IMR-90 (cell line): ENCODE results near the gene KIF22. TPM values are rescaled to one million over a fixed set of nuclear protein-coding genes. Genes with fewer than 3 reads are reported as not detected.

Experiments used
- ATAC-seq: fragments of 200-7000 bp; cut with Tn5 transposase; 2 replicates; pipeline ENCODE4 v1.9.1; 2020; ENCODE audit warnings: low read depth, mild to moderate bottlenecking, moderate library complexity
- BruUV-seq: library from RNA; stranded (reverse); fragments of 400-500 nt; replicated peaks from 2 replicates; lab custom pipeline; 2021; lab: Mats Ljungman, UMichigan
- CTCF ChIA-PET: fragments of 300-600 bp; formaldehyde crosslinking; extraction: SDS; loops from one replicate; lab custom pipeline; 2021; ENCODE audit warnings: antibody characterized with exemption; lab: Yijun Ruan, JAX
- POLR2A ChIA-PET: fragments of 300-600 bp; sonication (Branson Sonifier 250); formaldehyde crosslinking; loops from one replicate; lab custom pipeline; 2022; ENCODE audit warnings: antibody characterized with exemption; ENCODE audit not compliant: unreplicated experiment; lab: Charles Lee
- DNase-seq: peaks from one replicate; pipeline ENCODE4 v3.0.0; 2013
- H2AFZ ChIP-seq: replicated peaks from 2 replicates; pipeline ENCODE3; 2013; ENCODE audit warnings: low read length, mild to moderate bottlenecking; ENCODE audit not compliant: poor library complexity
- H2AK5ac ChIP-seq: 2 replicates; pipeline ENCODE4 v1.6.1; 2013; ENCODE audit warnings: low read depth, low read length, inconsistent platforms
- H2AK9ac ChIP-seq: replicated peaks from 2 replicates; pipeline ENCODE3; 2013; ENCODE audit warnings: mild to moderate bottlenecking, low read depth, low read length, moderate library complexity; ENCODE audit not compliant: poor library complexity
- H2BK120ac ChIP-seq: 2 replicates; pipeline ENCODE4 v1.6.1; 2013; ENCODE audit warnings: low read depth, low read length, inconsistent platforms
- H2BK15ac ChIP-seq: 3 replicates; pipeline ENCODE4 v1.6.1; 2013; ENCODE audit warnings: low read depth, low read length, inconsistent platforms
- H2BK20ac ChIP-seq: 2 replicates; pipeline ENCODE4 v1.6.1; 2013; ENCODE audit warnings: low read depth, mild to moderate bottlenecking, inconsistent platforms, low read length, moderate library complexity
- H2BK5ac ChIP-seq: 2 replicates; pipeline ENCODE4 v1.6.1; 2013; ENCODE audit warnings: mild to moderate bottlenecking, low read depth, low read length, inconsistent platforms; ENCODE audit not compliant: poor library complexity, severe bottlenecking
- H3K14ac ChIP-seq: replicated peaks from 2 replicates; pipeline ENCODE4 v1.6.1; 2013; ENCODE audit warnings: low read depth, low read length, inconsistent platforms
- H3K18ac ChIP-seq: 2 replicates; pipeline ENCODE4 v1.6.1; 2013; ENCODE audit warnings: low read depth, low read length, control low read depth
- H3K23ac ChIP-seq: 2 replicates; pipeline ENCODE4 v1.6.1; 2013; ENCODE audit warnings: low read depth, low read length, inconsistent platforms
- H3K27ac ChIP-seq: 2 replicates; pipeline ENCODE4 v1.5.1; 2013; ENCODE audit warnings: mild to moderate bottlenecking, control low read depth, low read length; ENCODE audit not compliant: insufficient read depth
- H3K27me3 ChIP-seq: 2 replicates; pipeline ENCODE4 v1.6.1; 2013; ENCODE audit warnings: low read length; ENCODE audit not compliant: control insufficient read depth, insufficient read depth
- H3K36me3 ChIP-seq: 2 replicates; pipeline ENCODE4 v1.6.1; 2013; ENCODE audit warnings: low read length, mixed read lengths; ENCODE audit not compliant: control insufficient read depth, insufficient read depth
- H3K4ac ChIP-seq: 2 replicates; pipeline ENCODE4 v1.6.1; 2013; ENCODE audit warnings: low read depth, low read length, inconsistent platforms
- H3K4me1 ChIP-seq: 2 replicates; pipeline ENCODE4 v1.6.1; 2013; ENCODE audit warnings: low read length, mixed read lengths; ENCODE audit not compliant: control insufficient read depth, insufficient read depth
- H3K4me2 ChIP-seq: 2 replicates; pipeline ENCODE4 v1.6.1; 2013; ENCODE audit warnings: low read depth, mild to moderate bottlenecking, control low read depth, low read length, moderate library complexity
- H3K4me3 ChIP-seq: 2 replicates; pipeline ENCODE4 v1.5.1; 2013; ENCODE audit warnings: low read depth, mild to moderate bottlenecking, control low read depth, low read length, moderate library complexity; ENCODE audit not compliant: insufficient read depth
- H3K56ac ChIP-seq: 2 replicates; pipeline ENCODE4 v1.6.1; 2013; ENCODE audit warnings: low read length, inconsistent platforms; ENCODE audit not compliant: insufficient read depth; ENCODE audit errors: extremely low read depth
- H3K79me1 ChIP-seq, 2 experiments: 2 replicates each; pipeline ENCODE4 v1.6.1; 2013; ENCODE audit warnings: low read length in 2 of 2, inconsistent platforms in 1 of 2, low read depth in 1 of 2
- H3K9ac ChIP-seq: 2 replicates; pipeline ENCODE4 v1.6.1; 2013; ENCODE audit warnings: low read depth, low read length, control low read depth
- H3K9me1 ChIP-seq: 2 replicates; pipeline ENCODE4 v1.6.1; 2013; ENCODE audit warnings: low read length, inconsistent platforms; ENCODE audit not compliant: insufficient read depth
- H3K9me3 ChIP-seq: 2 replicates; pipeline ENCODE4 v1.6.1; 2013; ENCODE audit warnings: low read length; ENCODE audit not compliant: control insufficient read depth, insufficient read depth
- H4K20me1 ChIP-seq: 2 replicates; pipeline ENCODE4 v1.6.1; 2013; ENCODE audit warnings: low read length, inconsistent platforms; ENCODE audit not compliant: insufficient read depth
- H4K5ac ChIP-seq: 2 replicates; pipeline ENCODE4 v1.6.1; 2013; ENCODE audit warnings: mild to moderate bottlenecking, low read depth, low read length, control low read depth
- H4K8ac ChIP-seq, 2 experiments: 2 replicates each; pipeline ENCODE4 v1.6.1; 2013; ENCODE audit warnings: low read depth in 2 of 2, low read length in 2 of 2, control low read depth in 1 of 2, inconsistent platforms in 1 of 2
- H4K91ac ChIP-seq: 2 replicates; pipeline ENCODE4 v1.6.1; 2013; ENCODE audit warnings: low read depth, low read length, inconsistent platforms; ENCODE audit not compliant: insufficient read depth
- BHLHE40 ChIP-seq: fragments of 150-350 bp; IDR thresholded peaks from 2 replicates; pipeline ENCODE4 v1.6.1; 2016; ENCODE audit warnings: mild to moderate bottlenecking, low read depth, low read length
- CEBPB ChIP-seq: IDR thresholded peaks from 2 replicates; pipeline ENCODE4 v1.6.1; 2012; ENCODE audit warnings: low read depth, low read length, improper control_type of control experiment
- CHD1 ChIP-seq: IDR thresholded peaks from 2 replicates; pipeline ENCODE4 v1.6.1; 2012; ENCODE audit warnings: low read depth, low read length, improper control_type of control experiment
- FOS ChIP-seq: fragments of 150-350 bp; IDR thresholded peaks from 2 replicates; pipeline ENCODE4 v1.6.1; 2016; ENCODE audit warnings: low read depth, low read length
- MAFK ChIP-seq: IDR thresholded peaks from 2 replicates; pipeline ENCODE4 v1.6.1; 2012; ENCODE audit warnings: low read depth, low read length, improper control_type of control experiment
- MAZ ChIP-seq: IDR thresholded peaks from 2 replicates; pipeline ENCODE4 v1.6.1; 2012; ENCODE audit warnings: low read depth, mild to moderate bottlenecking, low read length, improper control_type of control experiment, moderate library complexity, borderline replicate concordance
- MXI1 ChIP-seq: IDR thresholded peaks from 2 replicates; pipeline ENCODE4 v1.6.1; 2012; ENCODE audit warnings: low read depth, mild to moderate bottlenecking, low read length, moderate library complexity, borderline replicate concordance
- NFE2L2 ChIP-seq: fragments of 150-350 bp; IDR thresholded peaks from 2 replicates; pipeline ENCODE4 v1.6.1; 2016; ENCODE audit warnings: low read depth, mild to moderate bottlenecking, low read length
- POLR2A ChIP-seq: IDR thresholded peaks from 2 replicates; pipeline ENCODE4 v1.6.1; 2012; ENCODE audit warnings: mild to moderate bottlenecking, low read depth, low read length
- RAD21 ChIP-seq: IDR thresholded peaks from 2 replicates; pipeline ENCODE4 v1.6.1; 2012; ENCODE audit warnings: low read length, improper control_type of control experiment
- RCOR1 ChIP-seq: IDR thresholded peaks from 2 replicates; pipeline ENCODE4 v1.6.1; 2012; ENCODE audit warnings: mild to moderate bottlenecking, low read length, improper control_type of control experiment; ENCODE audit not compliant: insufficient replicate concordance
- RFX5 ChIP-seq: IDR thresholded peaks from 2 replicates; pipeline ENCODE4 v1.8.0; 2012; ENCODE audit warnings: low read depth, mild to moderate bottlenecking, low read length, moderate library complexity
- SMC3 ChIP-seq: fragments of 150-350 bp; IDR thresholded peaks from 2 replicates; pipeline ENCODE4 v1.6.1; 2016; ENCODE audit warnings: low read depth, mild to moderate bottlenecking, antibody characterized with exemption, low read length, moderate library complexity
- WGBS, 2 experiments: methylation state at CpG; one replicate each; pipeline versions ENCODE4 v1.1.5 to v1.1.7; 2013; ENCODE audit warnings: missing lambda C conversion rate in 2 of 2; ENCODE audit not compliant: insufficient read length in 1 of 2; ENCODE audit errors: extremely low coverage in 2 of 2; 5-methylcytosine and 5-hydroxymethylcytosine counted together
- dilution Hi-C: fragments of 300-500 bp; cut with HindIII; formaldehyde crosslinking; loops from one replicate; pipeline ENCODE4 v1.14.3; 2018; ENCODE audit warnings: low sequenced_read_pairs; ENCODE audit not compliant: unreplicated experiment
- in situ Hi-C: fragments of 300-500 bp; cut with MboI; formaldehyde crosslinking; loops from 3 replicates; pipeline ENCODE4 v1.14.3; 2019; ENCODE audit warnings: low sequenced_read_pairs, inconsistent platforms, mixed read lengths
- intact Hi-C: fragments of 100-400 bp; cut with micrococcal nuclease; formaldehyde crosslinking; loops from 2 replicates; pipeline ENCODE4 v1.10.0; 2022
- polyA plus RNA-seq, 3 experiments: library from polyadenylated mRNA; depleted of rRNA; stranded (reverse); fragments of >200 nt; gene quantifications; 2 replicates each; pipeline ENCODE4 v1.2.3, GENCODE V29; 2012; ENCODE audit warnings: low replicate concordance in 1 of 3
- total RNA-seq: library from RNA; depleted of rRNA; stranded (reverse); fragments of >200 nt; gene quantifications from 2 replicates; pipeline ENCODE4 v1.2.3, GENCODE V29; 2012
- TF ChIP-seq, protein P1 (sequence below): conservative IDR thresholded peaks from 2 replicates; pipeline ENCODE4 v1.5.1; 2012; ENCODE audit warnings: mild to moderate bottlenecking, low read depth, low read length, improper control_type of control experiment
- TF ChIP-seq, protein P2 (sequence below): fragments of 150-350 bp; IDR thresholded peaks from 2 replicates; pipeline ENCODE4 v1.6.1; 2017; ENCODE audit warnings: mild to moderate bottlenecking, antibody characterized with exemption, low read length, low read depth
- TF ChIP-seq, protein P3 (sequence below): fragments of 150-350 bp; IDR thresholded peaks from 2 replicates; pipeline ENCODE4 v1.6.1; 2016; ENCODE audit warnings: low read depth, mild to moderate bottlenecking, low read length, moderate library complexity, borderline replicate concordance

Gene KIF22
- total and polyA plus RNA-seq, 2 of the 4 experiments (the other 2 are of a cell fraction) = 43.0 to 65.1 TPM

- Histone ChIP-seq H2AFZ (no peak overlapping the region), H3K9me1 (no peaks in the 10 kb centered on the region), H4K91ac (no peak overlapping the region), H4K5ac (no peak overlapping the region), H3K23ac (no peak overlapping the region), H2BK5ac (no peak overlapping the region), H3K9me3 (peaks cover 2% of the 10 kb centered on the region; the same call in 1 of the 2 replicates), H2BK15ac (no peak overlapping the region), H3K4me1 (no peaks in the 10 kb centered on the region), H4K20me1 (no peaks in the 10 kb centered on the region), H3K9ac (no peak overlapping the region), H2AK9ac (no peak overlapping the region), H3K18ac (no peak overlapping the region), H2BK120ac (no peak overlapping the region), H3K4me2 (no peak overlapping the region), H3K56ac (no peak overlapping the region), H3K4me3 (no peak overlapping the region), H3K36me3 (no peaks in the 10 kb centered on the region), H3K27ac (no peak overlapping the region), H2AK5ac (no peak overlapping the region), H3K27me3 (peaks cover 28% of the 10 kb centered on the region), H2BK20ac (no peak overlapping the region), H4K8ac (no peak overlapping the region), H3K4ac (no peak overlapping the region), H3K14ac (no peak overlapping the region), H3K79me1 (no peaks in the 10 kb centered on the region)
- TF ChIP-seq RAD21 = no peak
- no peak for TF ChIP-seq MXI1
- no peak for TF ChIP-seq MAFK
- no peak for TF ChIP-seq RFX5
- TF ChIP-seq, protein P1, sequence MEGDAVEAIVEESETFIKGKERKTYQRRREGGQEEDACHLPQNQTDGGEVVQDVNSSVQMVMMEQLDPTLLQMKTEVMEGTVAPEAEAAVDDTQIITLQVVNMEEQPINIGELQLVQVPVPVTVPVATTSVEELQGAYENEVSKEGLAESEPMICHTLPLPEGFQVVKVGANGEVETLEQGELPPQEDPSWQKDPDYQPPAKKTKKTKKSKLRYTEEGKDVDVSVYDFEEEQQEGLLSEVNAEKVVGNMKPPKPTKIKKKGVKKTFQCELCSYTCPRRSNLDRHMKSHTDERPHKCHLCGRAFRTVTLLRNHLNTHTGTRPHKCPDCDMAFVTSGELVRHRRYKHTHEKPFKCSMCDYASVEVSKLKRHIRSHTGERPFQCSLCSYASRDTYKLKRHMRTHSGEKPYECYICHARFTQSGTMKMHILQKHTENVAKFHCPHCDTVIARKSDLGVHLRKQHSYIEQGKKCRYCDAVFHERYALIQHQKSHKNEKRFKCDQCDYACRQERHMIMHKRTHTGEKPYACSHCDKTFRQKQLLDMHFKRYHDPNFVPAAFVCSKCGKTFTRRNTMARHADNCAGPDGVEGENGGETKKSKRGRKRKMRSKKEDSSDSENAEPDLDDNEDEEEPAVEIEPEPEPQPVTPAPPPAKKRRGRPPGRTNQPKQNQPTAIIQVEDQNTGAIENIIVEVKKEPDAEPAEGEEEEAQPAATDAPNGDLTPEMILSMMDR = no peak
- TF ChIP-seq, protein P2, sequence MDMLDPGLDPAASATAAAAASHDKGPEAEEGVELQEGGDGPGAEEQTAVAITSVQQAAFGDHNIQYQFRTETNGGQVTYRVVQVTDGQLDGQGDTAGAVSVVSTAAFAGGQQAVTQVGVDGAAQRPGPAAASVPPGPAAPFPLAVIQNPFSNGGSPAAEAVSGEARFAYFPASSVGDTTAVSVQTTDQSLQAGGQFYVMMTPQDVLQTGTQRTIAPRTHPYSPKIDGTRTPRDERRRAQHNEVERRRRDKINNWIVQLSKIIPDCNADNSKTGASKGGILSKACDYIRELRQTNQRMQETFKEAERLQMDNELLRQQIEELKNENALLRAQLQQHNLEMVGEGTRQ = no peak
- TF ChIP-seq, protein P3, sequence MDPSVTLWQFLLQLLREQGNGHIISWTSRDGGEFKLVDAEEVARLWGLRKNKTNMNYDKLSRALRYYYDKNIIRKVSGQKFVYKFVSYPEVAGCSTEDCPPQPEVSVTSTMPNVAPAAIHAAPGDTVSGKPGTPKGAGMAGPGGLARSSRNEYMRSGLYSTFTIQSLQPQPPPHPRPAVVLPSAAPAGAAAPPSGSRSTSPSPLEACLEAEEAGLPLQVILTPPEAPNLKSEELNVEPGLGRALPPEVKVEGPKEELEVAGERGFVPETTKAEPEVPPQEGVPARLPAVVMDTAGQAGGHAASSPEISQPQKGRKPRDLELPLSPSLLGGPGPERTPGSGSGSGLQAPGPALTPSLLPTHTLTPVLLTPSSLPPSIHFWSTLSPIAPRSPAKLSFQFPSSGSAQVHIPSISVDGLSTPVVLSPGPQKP = no peak
- no peak for TF ChIP-seq BHLHE40
- TF ChIP-seq MAZ = no peak
- TF ChIP-seq SMC3 = no peak
- TF ChIP-seq FOS = no peak
- no peak for TF ChIP-seq NFE2L2
- no peak for TF ChIP-seq RCOR1
- TF ChIP-seq CEBPB = no peak
- TF ChIP-seq CHD1 = no peak
- no peak for TF ChIP-seq POLR2A
- no peak for ATAC-seq
- WGBS, 2 experiments = 83% methylated on average over 2 of the region's 7 CpGs; no CpG with 5 or more reads in 1 of the 2 experiments
- in situ Hi-C loops = no loop called here
- DNase-seq = no peak
- dilution Hi-C loops = no loop called here
- intact Hi-C loops = no loop called here
- CTCF ChIA-PET = no interaction called here
- POLR2A ChIA-PET = no interaction called here
- BruUV-seq = no TSS peak
Observed at GRCh38 chr16:29742683-29743275, 47.8 kb upstream of the KIF22 start.
